Measurements from ENCODE around the gene KPNB1. TPM values are rescaled to one million over a fixed set of nuclear protein-coding genes. Genes with fewer than 3 reads are reported as not detected.
A peak's percentile ranks its signal among the peaks of the same experiment; 100 is the strongest.

KPNB1 gene
- total RNA-seq, 1 experiment from 2014 or later, result 437 TPM

DNA sequence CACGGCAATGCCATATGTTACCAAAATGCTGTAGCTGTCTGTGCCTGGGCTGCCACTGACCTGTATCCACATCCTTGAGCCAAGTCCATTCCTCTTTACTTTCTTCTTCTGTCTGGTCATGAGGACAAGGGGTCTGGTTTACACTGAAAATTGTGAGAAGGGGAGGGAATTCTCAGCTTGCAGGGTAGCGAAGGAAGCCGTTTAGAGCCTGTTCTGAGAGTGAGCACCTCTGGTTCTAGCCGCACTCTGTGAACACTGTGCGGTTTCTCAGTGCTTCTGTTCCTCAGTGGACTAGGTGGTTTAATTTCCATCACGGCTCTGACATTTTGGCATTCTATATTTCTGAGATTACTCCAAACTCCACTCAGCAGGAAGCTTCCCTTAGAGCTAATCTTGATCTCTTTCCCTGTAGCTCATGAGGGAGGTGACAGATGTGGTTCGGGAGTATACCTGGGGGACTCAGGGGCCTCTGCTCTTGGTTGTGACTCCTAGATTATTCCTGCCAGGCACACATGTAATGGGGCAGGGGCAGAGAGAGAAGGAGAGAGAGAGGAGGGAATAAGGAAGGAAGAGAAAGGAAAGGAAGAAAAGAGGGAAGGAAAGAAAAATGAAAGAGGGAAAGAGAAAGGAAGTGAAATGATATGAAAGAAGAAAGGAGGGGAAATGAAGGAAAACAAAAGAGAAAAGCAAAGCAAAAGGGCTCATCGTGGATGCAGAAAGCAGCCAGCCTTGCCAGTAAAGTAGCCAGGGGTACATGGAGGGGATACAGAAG lies 69.1 kb downstream of the KPNB1 start:
- H3K4me3 ChIP-seq (ENCODE audit: low read length), result peak overlapping the region; percentile 1; the same call in 1 of the 2 replicates
- TF ChIP-seq CTCF (conservative IDR thresholded peaks at IDR 0.05; ENCODE audit: low read depth, low read length) (no peak), EZH2 (IDR thresholded peaks at IDR 0.05; ENCODE audit: low read length, unreplicated experiment) (no peak), EZH2phosphoT487 (IDR thresholded peaks at IDR 0.05; ENCODE audit: borderline replicate concordance, low read length) (no peak)
- H3F3A ChIP-seq (ENCODE audit: low read length, unreplicated experiment), result no peaks in the 10 kb centered on the region
- H4K20me1 ChIP-seq (ENCODE audit: low read length), result no peaks in the 10 kb centered on the region
- no peaks in the 10 kb centered on the region for H3K9me2 ChIP-seq (replicated peaks; ENCODE audit: low read length)
- DNase-seq (no peak), ATAC-seq (no peak)
- peaks cover 42% of the 10 kb centered on the region for H3K4me1 ChIP-seq (ENCODE audit: insufficient read depth, low read length)
- H3K4me2 ChIP-seq (ENCODE audit: low read length), result peak overlapping the region; percentile 48
- H3K27me3 ChIP-seq (ENCODE audit: low read length), result 0 out of 2 replicates have a peak, but pooled peaks cover 1% of the 10 kb centered on the region
- no peak overlapping the region for H2AFZ ChIP-seq (ENCODE audit: low read length)
- H3K36me3 ChIP-seq (ENCODE audit: low read depth, low read length), result no peaks in the 10 kb centered on the region
- POLR2A ChIA-PET (ENCODE audit: unreplicated experiment), result interaction anchor here (0.7 kb wide), 1 partner anchor 143 kb away, joined by 3 read pairs; no protein-coding TSS in a partner anchor
- no TSS peak for BruUV-seq (replicated peaks)
- CTCF ChIA-PET, result no interaction called here
- no peak overlapping the region for H3K27ac ChIP-seq (ENCODE audit: low read length)
- no peaks in the 10 kb centered on the region for H3K79me2 ChIP-seq (ENCODE audit: low read length)
- no peaks in the 10 kb centered on the region for H3K9me3 ChIP-seq (ENCODE audit: low read length)
- H3K9ac ChIP-seq (ENCODE audit: low read length), result no peak overlapping the region
- intact Hi-C loops (cut with micrococcal nuclease), result no loop called here

GRCh38 chr17:47719411-47720152 lies 69.9 kb downstream of the KPNB1 start:
- H3K9me2 ChIP-seq (replicated peaks; ENCODE audit: low read length), result no peaks in the 10 kb centered on the region
- H2AFZ ChIP-seq (ENCODE audit: low read length), result no peak overlapping the region
- H3K9me3 ChIP-seq (ENCODE audit: low read length), result no peaks in the 10 kb centered on the region
- ChIA-PET CTCF (no interaction called here), POLR2A (ENCODE audit: unreplicated experiment) (interaction anchor here (0.7 kb wide), 1 partner anchor 143 kb away, joined by 3 read pairs; no protein-coding TSS in a partner anchor)
- peak overlapping the region; percentile 48 for H3K4me2 ChIP-seq (ENCODE audit: low read length)
- peaks cover 42% of the 10 kb centered on the region for H3K4me1 ChIP-seq (ENCODE audit: insufficient read depth, low read length)
- H3F3A ChIP-seq (ENCODE audit: low read length, unreplicated experiment), result no peaks in the 10 kb centered on the region
- intact Hi-C loops (cut with micrococcal nuclease), result no loop called here
- TF ChIP-seq EZH2 (IDR thresholded peaks at IDR 0.05; ENCODE audit: low read length, unreplicated experiment) (no peak), EZH2phosphoT487 (IDR thresholded peaks at IDR 0.05; ENCODE audit: borderline replicate concordance, low read length) (no peak), CTCF (conservative IDR thresholded peaks at IDR 0.05; ENCODE audit: low read depth, low read length) (no peak)
- no peaks in the 10 kb centered on the region for H4K20me1 ChIP-seq (ENCODE audit: low read length)
- no peaks in the 10 kb centered on the region for H3K79me2 ChIP-seq (ENCODE audit: low read length)
- no peak overlapping the region; the same call in 1 of the 2 replicates for H3K27ac ChIP-seq (ENCODE audit: low read length)
- H3K36me3 ChIP-seq (ENCODE audit: low read depth, low read length), result no peaks in the 10 kb centered on the region
- ATAC-seq, result peak; percentile 74
- DNase-seq, result peak; percentile 92
- peak overlapping the region; percentile 1; the same call in 1 of the 2 replicates for H3K4me3 ChIP-seq (ENCODE audit: low read length)
- no peak overlapping the region for H3K9ac ChIP-seq (ENCODE audit: low read length)
- H3K27me3 ChIP-seq (ENCODE audit: low read length), result no peaks in the 10 kb centered on the region
- no TSS peak for BruUV-seq (replicated peaks)

Measured in PC-3 (cell line).